Central memory CD8-positive, alpha-beta T cell (primary cell): ENCODE results near the gene LSR.
"Not testable (repeated sequence)": the region's sequence is repeated elsewhere in the genome, so short reads cannot be mapped to it uniquely, and the experiment has no call there.

Experiments
- ATAC-seq: fragments of 150-1000 bp; cut with Tn5 transposase; replicated peaks from 2 replicates; pipeline ENCODE4 v1.10.0; 2022; ENCODE audit warnings: mild to moderate bottlenecking, moderate FRiP score, moderate number of reproducible peaks; ENCODE audit not compliant: poor library complexity, severe bottlenecking; ENCODE audit errors: extremely low read depth
- DNase-seq, 2 donors: peaks; one replicate each; pipeline ENCODE4 v3.0.0; 2021; ENCODE audit warnings: low spot score in 2 of 2
- H3K27ac Mint-ChIP-seq: one replicate; pipeline ENCODE4 v1.8.0; 2022; ENCODE audit warnings: low read depth, mild to moderate bottlenecking, moderate library complexity, mixed read lengths
- H3K27me3 Mint-ChIP-seq: one replicate; pipeline ENCODE4 v1.8.0; 2022; ENCODE audit warnings: mixed read lengths
- H3K36me3 Mint-ChIP-seq: one replicate; pipeline ENCODE4 v1.8.0; 2022; ENCODE audit warnings: mild to moderate bottlenecking, moderate library complexity, mixed read lengths; ENCODE audit not compliant: insufficient read depth
- H3K4me1 Mint-ChIP-seq: one replicate; pipeline ENCODE4 v1.8.0; 2022; ENCODE audit warnings: mixed read lengths
- H3K4me3 Mint-ChIP-seq: one replicate; pipeline ENCODE4 v1.8.0; 2022; ENCODE audit warnings: mild to moderate bottlenecking, moderate library complexity, mixed read lengths
- H3K9me3 Mint-ChIP-seq: one replicate; pipeline ENCODE4 v1.8.0; 2022; ENCODE audit warnings: mixed read lengths

Gene LSR

GRCh38 chr19:35279985-35280821, 31.4 kb downstream of the LSR start:
- H3K27ac Mint-ChIP-seq: no peak overlapping the region
- ATAC-seq: no peak

GRCh38 chr19:35281303-35281702, 32.5 kb downstream of the LSR start:
- H3K4me3 Mint-ChIP-seq: no peak overlapping the region
- DNase-seq (no peak), ATAC-seq (no peak)
- H3K9me3 Mint-ChIP-seq: no peaks in the 10 kb centered on the region
- H3K36me3 Mint-ChIP-seq: peaks cover 11% of the 10 kb centered on the region
- no peak overlapping the region for H3K27ac Mint-ChIP-seq
- peaks cover 10% of the 10 kb centered on the region for H3K4me1 Mint-ChIP-seq
- H3K27me3 Mint-ChIP-seq: peaks cover 34% of the 10 kb centered on the region

More at GRCh38 chr19:35279985-35280821, 31.4 kb downstream of the LSR start:
- Mint-ChIP-seq H3K4me3 (no peak overlapping the region), H3K9me3 (no peaks in the 10 kb centered on the region), H3K36me3 (peaks cover 19% of the 10 kb centered on the region), H3K27me3 (peaks cover 32% of the 10 kb centered on the region), H3K4me1 (peaks cover 14% of the 10 kb centered on the region)
- no peak for DNase-seq

GRCh38 chr19:35284153-35285094, 35.6 kb downstream of the LSR start:
- H3K4me1 Mint-ChIP-seq: no peaks in the 10 kb centered on the region
- peaks cover 34% of the 10 kb centered on the region for H3K27me3 Mint-ChIP-seq
- no peaks in the 10 kb centered on the region for H3K9me3 Mint-ChIP-seq
- ATAC-seq: no peak
- no peak overlapping the region for H3K27ac Mint-ChIP-seq
- no peak for DNase-seq
- no peak overlapping the region for H3K4me3 Mint-ChIP-seq
- H3K36me3 Mint-ChIP-seq: no peaks in the 10 kb centered on the region

GRCh38 chr19:35285095-35285449, 36.3 kb downstream of the LSR start:
- DNase-seq: no peak
- Mint-ChIP-seq H3K27ac (no peak overlapping the region), H3K4me1 (no peaks in the 10 kb centered on the region), H3K27me3 (peaks cover 34% of the 10 kb centered on the region), H3K4me3 (no peak overlapping the region), H3K9me3 (no peaks in the 10 kb centered on the region), H3K36me3 (peaks cover under 1% of the 10 kb centered on the region)
- no peak for ATAC-seq

DNA sequence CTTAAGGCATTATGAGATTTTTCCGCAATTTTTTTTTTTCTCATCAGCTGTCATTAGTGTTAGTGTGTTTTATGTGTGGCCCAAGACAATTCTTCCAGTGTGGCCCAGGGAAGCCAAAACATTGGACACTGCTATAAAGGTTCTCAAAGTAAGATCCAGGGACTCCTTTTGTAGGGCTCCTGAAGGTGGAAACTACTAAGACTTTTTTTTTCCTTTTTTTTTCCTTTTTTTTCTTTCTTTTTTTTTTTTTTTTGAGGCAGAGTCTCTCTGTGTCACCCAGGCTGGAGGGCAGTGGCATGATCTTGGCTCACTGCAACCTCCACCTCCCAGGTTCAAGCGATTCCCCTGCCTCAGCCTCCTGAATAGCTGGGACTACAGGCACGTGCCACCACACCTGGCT, 36.7 kb downstream of the LSR start:
- H3K9me3 Mint-ChIP-seq, H3K27ac Mint-ChIP-seq, H3K4me3 Mint-ChIP-seq, ATAC-seq, DNase-seq, H3K4me1 Mint-ChIP-seq, H3K36me3 Mint-ChIP-seq: not testable (repeated sequence)
- H3K27me3 Mint-ChIP-seq: peaks cover 34% of the 10 kb centered on the region

- H3K36me3 Mint-ChIP-seq, H3K9me3 Mint-ChIP-seq, H3K27ac Mint-ChIP-seq, H3K4me3 Mint-ChIP-seq, H3K4me1 Mint-ChIP-seq, DNase-seq, ATAC-seq: not testable (repeated sequence)
- peaks cover 37% of the 10 kb centered on the region for H3K27me3 Mint-ChIP-seq
Measured at GRCh38 chr19:35286101-35286500, 37.3 kb downstream of the LSR start.

DNA sequence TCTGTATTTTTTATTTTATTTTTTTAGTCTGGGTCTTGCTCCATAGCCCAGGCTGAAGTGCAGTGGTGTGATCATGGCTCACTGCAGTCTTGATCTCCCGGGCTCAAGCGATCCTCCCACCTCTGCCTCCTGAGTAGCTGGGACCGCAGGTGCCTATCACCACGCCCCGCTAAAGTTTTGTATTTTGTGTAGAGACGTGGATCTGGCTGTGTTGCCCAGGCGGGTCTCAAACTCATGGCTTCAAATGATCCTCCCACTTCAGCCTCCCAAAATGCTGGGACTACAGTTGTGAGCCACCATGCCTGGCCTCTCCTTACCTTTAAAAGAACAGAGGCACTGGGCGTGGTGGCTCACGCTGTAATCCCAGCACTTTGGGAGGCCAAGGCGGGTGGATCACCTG, 38.9 kb downstream of the LSR start:
- no peak overlapping the region for H3K27ac Mint-ChIP-seq
- H3K4me3 Mint-ChIP-seq: no peak overlapping the region
- peaks cover 2% of the 10 kb centered on the region for H3K36me3 Mint-ChIP-seq
- DNase-seq (no peak), ATAC-seq (no peak)
- H3K4me1 Mint-ChIP-seq: no peaks in the 10 kb centered on the region
- no peaks in the 10 kb centered on the region for H3K9me3 Mint-ChIP-seq
- H3K27me3 Mint-ChIP-seq: peaks cover 38% of the 10 kb centered on the region

DNA sequence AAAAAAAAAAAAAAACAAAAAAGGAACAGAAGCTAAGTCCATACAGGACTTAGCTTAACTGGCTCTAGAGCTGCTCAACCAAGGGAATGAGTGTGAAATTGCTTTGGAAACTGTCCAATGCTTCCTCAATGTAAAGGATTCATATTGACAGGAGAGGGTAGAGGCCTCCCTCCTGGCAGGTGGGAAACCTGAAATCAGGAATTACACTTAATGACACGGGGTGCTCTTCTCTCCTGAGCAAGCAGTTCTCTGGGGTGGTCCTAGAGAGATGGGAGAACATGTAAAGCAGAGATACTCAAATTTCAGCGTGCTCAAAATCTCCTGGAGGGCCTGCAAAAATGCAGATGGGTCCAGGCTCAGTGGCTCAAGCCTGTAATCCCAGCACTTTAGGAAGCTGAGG, 39.5 kb downstream of the LSR start:
- no peaks in the 10 kb centered on the region for H3K4me1 Mint-ChIP-seq
- ATAC-seq (no peak), DNase-seq (no peak)
- peaks cover 32% of the 10 kb centered on the region for H3K27me3 Mint-ChIP-seq
- H3K4me3 Mint-ChIP-seq: no peak overlapping the region
- no peaks in the 10 kb centered on the region for H3K9me3 Mint-ChIP-seq
- H3K36me3 Mint-ChIP-seq: peaks cover 2% of the 10 kb centered on the region
- H3K27ac Mint-ChIP-seq: no peak overlapping the region

GRCh38 chr19:35288906-35289305, 40.1 kb downstream of the LSR start:
- DNase-seq (no peak), ATAC-seq (no peak)
- Mint-ChIP-seq H3K4me3 (no peak overlapping the region), H3K27me3 (peaks cover 26% of the 10 kb centered on the region), H3K36me3 (peaks cover 2% of the 10 kb centered on the region), H3K27ac (no peak overlapping the region), H3K9me3 (no peaks in the 10 kb centered on the region), H3K4me1 (no peaks in the 10 kb centered on the region)

DNA sequence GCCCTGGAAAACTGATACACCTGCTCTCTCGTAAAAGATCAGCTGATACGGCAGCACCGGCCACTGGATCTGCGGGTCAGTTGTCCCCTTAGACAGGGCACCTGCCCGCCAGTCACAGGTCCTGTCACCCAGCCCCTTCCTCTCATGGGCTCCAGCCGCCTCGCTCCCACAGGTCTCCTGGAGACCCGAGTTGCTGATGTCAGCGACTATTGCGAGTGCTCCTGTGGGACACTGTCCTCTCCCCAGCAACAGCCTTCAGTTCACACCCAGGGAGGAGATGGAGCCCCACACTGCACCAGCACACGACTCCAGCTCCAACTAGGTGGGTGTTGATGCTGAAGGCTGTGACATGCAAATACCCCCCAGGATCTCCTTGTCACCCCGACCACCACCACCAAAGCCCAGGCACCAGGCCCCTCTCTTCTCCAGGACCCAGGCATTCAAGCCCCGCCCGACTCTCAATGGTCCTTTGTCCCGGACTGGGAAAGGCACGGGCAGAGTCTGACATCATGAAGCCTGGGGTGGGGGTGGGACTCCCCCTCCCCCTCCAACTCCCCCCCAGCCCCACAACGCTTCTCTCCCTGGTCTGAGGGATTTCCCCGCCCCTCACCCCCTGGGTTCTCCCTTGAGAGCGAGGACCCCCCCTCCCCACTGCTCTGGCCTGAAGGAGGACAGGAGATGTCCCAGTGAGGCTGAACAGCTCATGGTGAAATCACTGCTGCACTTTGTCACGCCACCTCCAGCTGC, 41.8 kb downstream of the LSR start:
- no peaks in the 10 kb centered on the region for H3K4me1 Mint-ChIP-seq
- no peak for DNase-seq
- no peak overlapping the region for H3K27ac Mint-ChIP-seq
- no peaks in the 10 kb centered on the region for H3K9me3 Mint-ChIP-seq
- peaks cover 2% of the 10 kb centered on the region for H3K36me3 Mint-ChIP-seq
- ATAC-seq: no peak
- no peak overlapping the region for H3K4me3 Mint-ChIP-seq
- H3K27me3 Mint-ChIP-seq: peaks cover 10% of the 10 kb centered on the region

DNA sequence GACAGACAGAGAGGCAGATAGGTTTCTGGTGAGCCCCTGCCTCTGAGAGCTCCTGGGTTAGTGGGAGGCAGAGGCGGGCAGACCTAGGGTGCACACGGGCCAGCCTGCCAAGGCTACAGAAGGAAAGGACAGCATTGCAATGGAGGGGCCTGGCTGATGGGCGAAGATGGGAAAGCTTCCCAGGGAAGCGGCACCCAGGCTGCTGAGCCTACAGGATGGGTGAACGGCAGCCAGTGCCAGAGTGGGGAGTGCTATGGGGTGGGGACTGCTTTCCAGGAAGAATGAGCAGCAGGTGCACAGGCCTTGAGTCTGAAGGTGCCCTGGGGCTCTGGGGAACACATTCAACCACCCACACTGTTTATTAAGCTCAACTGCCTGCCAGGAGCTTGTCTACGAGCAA, 42.5 kb downstream of the LSR start:
- H3K4me1 Mint-ChIP-seq: no peaks in the 10 kb centered on the region
- H3K9me3 Mint-ChIP-seq: no peaks in the 10 kb centered on the region
- no peak for DNase-seq

GRCh38 chr19:35291916-35292315, 43.1 kb downstream of the LSR start, which contains the start of gene MAG:
TSS of gene MAG (plus strand) at chr19:35292161. CDS start at chr19:35295409, 3,248 bp downstream.
- Mint-ChIP-seq H3K4me1 (no peaks in the 10 kb centered on the region), H3K27ac (no peak within 1 kb of the TSS), H3K27me3 (peaks cover 10% of the 10 kb centered on the region), H3K4me3 (no peak within 1 kb of the TSS), H3K9me3 (no peaks in the 10 kb centered on the region), H3K36me3 (peaks cover 2% of the 10 kb centered on the region)
- DNase-seq: no peak
- no peak for ATAC-seq

More for the DNA sequence above, 42.5 kb downstream of the LSR start:
- Mint-ChIP-seq H3K27ac (no peak overlapping the region), H3K36me3 (peaks cover 2% of the 10 kb centered on the region), H3K4me3 (no peak overlapping the region), H3K27me3 (peaks cover 10% of the 10 kb centered on the region)
- ATAC-seq: no peak
